Neural cell (in vitro differentiated cells): Measurements from ENCODE around the gene DYNLT5. TPM values are rescaled to one million over a fixed set of nuclear protein-coding genes. Genes with fewer than 3 reads are reported as not detected.

Source experiments
- H2AFZ ChIP-seq: fragments of 200-600, 300-800 bp; sonication (generic), shearing (Covaris generic); 2 replicates; pipeline ENCODE4 v1.6.0; 2014; ENCODE audit warnings: low read depth, mild to moderate bottlenecking, antibody characterized with exemption, low read length, moderate library complexity
- H3F3A ChIP-seq: fragments of 200-600 bp; shearing (Covaris generic); 2 replicates; pipeline ENCODE4 v1.6.1; 2016; ENCODE audit warnings: mild to moderate bottlenecking, moderate library complexity, mixed read lengths, antibody characterized with exemption, low read length; ENCODE audit not compliant: insufficient read depth, poor library complexity, severe bottlenecking
- H3K27ac ChIP-seq: fragments of 200-600, 300-800 bp; sonication (generic), shearing (Covaris generic); 2 replicates; pipeline ENCODE4 v1.5.1; 2014; ENCODE audit warnings: mild to moderate bottlenecking, low read length, moderate library complexity
- H3K27me3 ChIP-seq: fragments of 300-800, 200-600 bp; sonication (generic), shearing (Covaris generic); 2 replicates; pipeline ENCODE4 v1.6.0; 2014; ENCODE audit warnings: mild to moderate bottlenecking, low read depth, low read length, moderate library complexity; ENCODE audit not compliant: insufficient read depth
- H3K36me3 ChIP-seq: fragments of 300-800, 200-600 bp; sonication (generic), shearing (Covaris generic); 2 replicates; pipeline ENCODE4 v1.5.1; 2014; ENCODE audit warnings: mild to moderate bottlenecking, antibody characterized with exemption, low read length, moderate library complexity; ENCODE audit not compliant: insufficient read depth
- H3K4me2 ChIP-seq: fragments of 300-800, 200-600 bp; sonication (generic), shearing (Covaris generic); 2 replicates; pipeline ENCODE4 v1.6.0; 2014; ENCODE audit warnings: mild to moderate bottlenecking, low read length
- H3K4me3 ChIP-seq: fragments of 300-800, 200-600 bp; sonication (generic), shearing (Covaris generic); 2 replicates; pipeline ENCODE4 v1.5.1; 2014; ENCODE audit warnings: mild to moderate bottlenecking, low read length, moderate library complexity
- H3K79me2 ChIP-seq: fragments of 200-600 bp; shearing (Covaris generic); replicated peaks from 2 replicates; pipeline ENCODE4 v1.6.0; 2014; ENCODE audit warnings: mild to moderate bottlenecking, low read length, moderate library complexity; ENCODE audit not compliant: insufficient read depth
- H3K9ac ChIP-seq: fragments of 300-800, 200-600 bp; sonication (generic), shearing (Covaris generic); 2 replicates; pipeline ENCODE4 v1.6.1; 2016; ENCODE audit warnings: mild to moderate bottlenecking, low read length, mixed read lengths
- H3K9me2 ChIP-seq: fragments of 200-600 bp; shearing (Covaris generic); 2 replicates; pipeline ENCODE4 v1.6.1; 2016; ENCODE audit warnings: mild to moderate bottlenecking, low read length, mixed read lengths; ENCODE audit not compliant: insufficient read depth
- H3K9me3 ChIP-seq: fragments of 200-600, 300-800 bp; sonication (generic), shearing (Covaris generic); 2 replicates; pipeline ENCODE4 v1.6.1; 2016; ENCODE audit warnings: mild to moderate bottlenecking, mixed run types, low read length, moderate library complexity, mixed read lengths
- H4K20me1 ChIP-seq: fragments of 200-600 bp; shearing (Covaris generic); 2 replicates; pipeline ENCODE4 v1.6.1; 2016; ENCODE audit warnings: mild to moderate bottlenecking, mixed run types; ENCODE audit not compliant: insufficient read depth
- CTCF ChIP-seq: fragments of 450-650 bp; IDR thresholded peaks from 2 replicates; pipeline ENCODE4 v1.5.1; 2014; ENCODE audit warnings: antibody characterized with exemption, mild to moderate bottlenecking, moderate library complexity; ENCODE audit not compliant: poor library complexity, severe bottlenecking
- EP300 ChIP-seq: fragments of 450-650 bp; conservative IDR thresholded peaks from 2 replicates; pipeline ENCODE4 v1.6.1; 2014; ENCODE audit warnings: antibody characterized with exemption, mild to moderate bottlenecking, moderate library complexity; ENCODE audit not compliant: poor library complexity, severe bottlenecking
- EZH2 ChIP-seq: fragments of 200-600, 300-800 bp; shearing (Covaris generic), sonication (generic); IDR thresholded peaks from 2 replicates; pipeline ENCODE4 v1.6.1; 2014; ENCODE audit warnings: antibody characterized with exemption, low read length, borderline replicate concordance, mild to moderate bottlenecking; ENCODE audit not compliant: insufficient read depth, poor library complexity, severe bottlenecking
- MXI1 ChIP-seq: fragments of 450-650 bp; conservative IDR thresholded peaks from 2 replicates; pipeline ENCODE4 v1.6.1; 2014; ENCODE audit warnings: antibody characterized with exemption, mild to moderate bottlenecking; ENCODE audit not compliant: poor library complexity, severe bottlenecking
- POLR2AphosphoS5 ChIP-seq: IDR thresholded peaks from 2 replicates; pipeline ENCODE4 v1.6.1; 2012
- RAD21 ChIP-seq: fragments of 450-650 bp; conservative IDR thresholded peaks from 2 replicates; pipeline ENCODE4 v1.6.1; 2014; ENCODE audit warnings: antibody characterized with exemption, mild to moderate bottlenecking, moderate library complexity
- REST ChIP-seq: IDR thresholded peaks from 2 replicates; pipeline ENCODE4 v1.6.1; 2012; ENCODE audit warnings: borderline replicate concordance
- SMC3 ChIP-seq: fragments of 450-650 bp; conservative IDR thresholded peaks from 2 replicates; pipeline ENCODE4 v1.6.1; 2014; ENCODE audit warnings: antibody characterized with exemption, mild to moderate bottlenecking, moderate library complexity; ENCODE audit not compliant: poor library complexity
- TAF1 ChIP-seq: IDR thresholded peaks from 2 replicates; pipeline ENCODE4 v1.6.1; 2012; ENCODE audit warnings: low read depth
- polyA plus RNA-seq: library from polyadenylated mRNA; depleted of rRNA; stranded (reverse); fragments of >200 nt; gene quantifications from 2 replicates; pipeline ENCODE4 v1.2.3, GENCODE V29; 2014

DYNLT5 gene
- polyA plus RNA-seq, 1 donor from 2014 or later = not detected

- H3K4me3 ChIP-seq = no peak overlapping the region
- no peak overlapping the region for H3K27ac ChIP-seq
- no peaks in the 10 kb centered on the region for H3F3A ChIP-seq
- H3K4me2 ChIP-seq = no peak overlapping the region
- H3K9me2 ChIP-seq = no peaks in the 10 kb centered on the region
- no peaks in the 10 kb centered on the region for H3K36me3 ChIP-seq
- H3K9ac ChIP-seq = no peak overlapping the region
- H3K9me3 ChIP-seq = no peaks in the 10 kb centered on the region
- H2AFZ ChIP-seq = no peak overlapping the region
- H3K79me2 ChIP-seq = no peaks in the 10 kb centered on the region
- no peaks in the 10 kb centered on the region for H4K20me1 ChIP-seq
- TF ChIP-seq CTCF = no peak
- TF ChIP-seq TAF1 = no peak
- no peak for TF ChIP-seq EP300
- no peak for TF ChIP-seq SMC3
- no peak for TF ChIP-seq RAD21
- TF ChIP-seq REST = no peak
- no peak for TF ChIP-seq MXI1
- TF ChIP-seq EZH2 = no peak
- TF ChIP-seq POLR2AphosphoS5 = no peak
- no peaks in the 10 kb centered on the region for H3K27me3 ChIP-seq
Measured at GRCh38 chr1:66775646-66776045, 23.4 kb downstream of the DYNLT5 start.

GRCh38 chr1:66777831-66778230 is 25.6 kb downstream of the DYNLT5 start:
- no peaks in the 10 kb centered on the region for H3K9me2 ChIP-seq
- no peak overlapping the region for H3K27ac ChIP-seq
- TF ChIP-seq CTCF (no peak), POLR2AphosphoS5 (no peak), EP300 (no peak), RAD21 (no peak), TAF1 (no peak), REST (no peak), EZH2 (no peak), MXI1 (no peak), SMC3 (no peak)
- H3K4me2 ChIP-seq = no peak overlapping the region
- no peak overlapping the region for H3K9ac ChIP-seq
- no peaks in the 10 kb centered on the region for H3K79me2 ChIP-seq
- H4K20me1 ChIP-seq = no peaks in the 10 kb centered on the region
- H3F3A ChIP-seq = no peaks in the 10 kb centered on the region
- H3K36me3 ChIP-seq = no peaks in the 10 kb centered on the region
- no peak overlapping the region for H2AFZ ChIP-seq
- no peaks in the 10 kb centered on the region for H3K9me3 ChIP-seq
- peak overlapping the region; percentile 20 for H3K4me3 ChIP-seq
- H3K27me3 ChIP-seq = no peaks in the 10 kb centered on the region
